SK-N-SH (cell line): ENCODE measurements around the gene OBSCN. TPM values are rescaled to one million over a fixed set of nuclear protein-coding genes. Genes with fewer than 3 reads are reported as not detected.

ENCODE experiments used
- CTCF ChIA-PET: fragments of 300-600, 350-600 bp; formaldehyde crosslinking; extraction: SDS; loops from one replicate; lab custom pipeline; 2021; lab: Yijun Ruan, JAX
- POLR2A ChIA-PET: fragments of 350-600 bp; sonication (Branson Sonifier 250); formaldehyde crosslinking; extraction: SDS; loops from one replicate; lab custom pipeline; 2020; ENCODE audit warnings: antibody characterized with exemption, inconsistent platforms; lab: Yijun Ruan, JAX
- DNase-seq: peaks from one replicate; pipeline ENCODE4 v3.0.0; 2012
- H2AFZ ChIP-seq: fragments of 200-600 bp; sonication (generic); 2 replicates; pipeline ENCODE4 v1.8.1; 2016; ENCODE audit warnings: antibody characterized with exemption, mild to moderate bottlenecking, low read depth
- H3F3A ChIP-seq: fragments of 200-600 bp; sonication (generic); replicated peaks from 2 replicates; pipeline ENCODE3; 2016; ENCODE audit warnings: antibody characterized with exemption, mild to moderate bottlenecking; ENCODE audit not compliant: insufficient read depth
- H3K27ac ChIP-seq, 2 experiments: fragments of 200-500 bp in 1 of 2; fragments of 200-600 bp in 1 of 2; sonication (Bioruptor generic) in 1 of 2; sonication (generic), shearing (Covaris generic) in 1 of 2; 2 replicates each; pipeline versions ENCODE4 v1.5.1 to v1.6.1; 2014 to 2016; ENCODE audit warnings: low read depth in 2 of 2, inconsistent platforms in 1 of 2, low read length in 1 of 2, mild to moderate bottlenecking in 1 of 2, mixed read lengths in 1 of 2
- H3K27me3 ChIP-seq: fragments of 200-600 bp; sonication (generic), shearing (Covaris generic); 2 replicates; pipeline ENCODE4 v1.6.1; 2016; ENCODE audit warnings: mixed run types; ENCODE audit not compliant: insufficient read depth
- H3K36me3 ChIP-seq, 2 experiments: fragments of 200-500 bp in 1 of 2; fragments of 200-600 bp in 1 of 2; sonication (Bioruptor generic) in 1 of 2; sonication (generic) in 1 of 2; replicated peaks in 1 of 2; 2 replicates each; pipeline versions ENCODE3 to v1.5.1; 2014 to 2016; ENCODE audit warnings: low read length in 1 of 2, mild to moderate bottlenecking in 1 of 2; ENCODE audit not compliant: insufficient read depth in 2 of 2, control insufficient read depth in 1 of 2
- H3K4me1 ChIP-seq, 2 experiments: fragments of 200-500 bp in 1 of 2; fragments of 200-600 bp in 1 of 2; sonication (Bioruptor generic) in 1 of 2; sonication (generic), shearing (Covaris generic) in 1 of 2; 2 replicates each; pipeline versions ENCODE4 v1.5.1 to v1.6.1; 2014 to 2016; ENCODE audit warnings: low read depth in 1 of 2, low read length in 1 of 2, mixed run types in 1 of 2; ENCODE audit not compliant: insufficient read depth in 2 of 2, control insufficient read depth in 1 of 2
- H3K4me2 ChIP-seq: fragments of 200-600 bp; sonication (generic), shearing (Covaris generic); 2 replicates; pipeline ENCODE4 v1.6.1; 2017; ENCODE audit warnings: mixed run types
- H3K4me3 ChIP-seq, 2 experiments: fragments of 200-500 bp in 1 of 2; fragments of 200-600 bp in 1 of 2; sonication (Bioruptor generic) in 1 of 2; sonication (generic), shearing (Covaris generic) in 1 of 2; 2 replicates each; pipeline versions ENCODE4 v1.5.1 to v1.8.1; 2014 to 2016; ENCODE audit warnings: low read depth in 2 of 2, inconsistent platforms in 1 of 2, low read length in 1 of 2, mild to moderate bottlenecking in 1 of 2, mixed read lengths in 1 of 2, moderate library complexity in 1 of 2
- H3K79me2 ChIP-seq: fragments of 200-600 bp; sonication (generic); 2 replicates; pipeline ENCODE4 v1.8.1; 2017; ENCODE audit warnings: mild to moderate bottlenecking; ENCODE audit not compliant: insufficient read depth
- H3K9ac ChIP-seq: fragments of 200-600 bp; sonication (generic); 2 replicates; pipeline ENCODE4 v1.6.1; 2017; ENCODE audit warnings: mixed run types
- H3K9me2 ChIP-seq: fragments of 200-600 bp; sonication (generic); 2 replicates; pipeline ENCODE4 v1.6.1; 2017; ENCODE audit warnings: mixed run types
- H3K9me3 ChIP-seq: fragments of 200-600 bp; sonication (generic); 2 replicates; pipeline ENCODE4 v1.6.1; 2017; ENCODE audit warnings: mixed run types, mild to moderate bottlenecking, moderate library complexity
- H4K20me1 ChIP-seq: fragments of 200-600 bp; sonication (generic); 2 replicates; pipeline ENCODE4 v1.6.1; 2017; ENCODE audit warnings: mild to moderate bottlenecking, mixed run types; ENCODE audit not compliant: insufficient read depth
- CHD2 ChIP-seq: fragments of 150-350 bp; IDR thresholded peaks from 2 replicates; pipeline ENCODE4 v1.6.1; 2018; ENCODE audit warnings: low read length; ENCODE audit not compliant: partially characterized antibody
- ELF1 ChIP-seq: IDR thresholded peaks from 2 replicates; pipeline ENCODE4 v1.4.0; 2012
- FOSL2 ChIP-seq: IDR thresholded peaks from 2 replicates; pipeline ENCODE4 v1.4.0; 2012; ENCODE audit warnings: low read depth, mild to moderate bottlenecking, moderate library complexity, borderline replicate concordance
- FOXJ3 ChIP-seq: sonication (generic); formaldehyde crosslinking; IDR thresholded peaks from 2 replicates; pipeline ENCODE4 v1.5.1; 2020; ENCODE audit warnings: mild to moderate bottlenecking, missing genetic modification reagents
- GABPA ChIP-seq: IDR thresholded peaks from 2 replicates; pipeline ENCODE4 v1.4.0; 2012; ENCODE audit warnings: low read depth, mild to moderate bottlenecking
- GATA2 ChIP-seq: sonication (generic); formaldehyde crosslinking; IDR thresholded peaks from 2 replicates; pipeline ENCODE4 v1.5.0; 2020; ENCODE audit warnings: mild to moderate bottlenecking, missing genetic modification reagents
- NFIC ChIP-seq: IDR thresholded peaks from 2 replicates; pipeline ENCODE4 v1.4.0; 2012; ENCODE audit warnings: borderline replicate concordance
- PBX3 ChIP-seq: IDR thresholded peaks from 2 replicates; pipeline ENCODE4; 2012
- POLR2AphosphoS5 ChIP-seq: IDR thresholded peaks from 2 replicates; pipeline ENCODE4 v1.6.1; 2012; ENCODE audit warnings: low read depth, low read length
- RAD21 ChIP-seq: IDR thresholded peaks from 2 replicates; pipeline ENCODE4 v1.6.1; 2012; ENCODE audit warnings: mild to moderate bottlenecking, low read length
- RXRA ChIP-seq: IDR thresholded peaks from 2 replicates; pipeline ENCODE4 v1.4.0; 2012; ENCODE audit warnings: low read depth, mild to moderate bottlenecking, borderline replicate concordance
- SIN3A ChIP-seq: IDR thresholded peaks from 2 replicates; pipeline ENCODE4 v1.6.1; 2012; ENCODE audit warnings: low read depth, mild to moderate bottlenecking, low read length, moderate library complexity, borderline replicate concordance
- SMC3 ChIP-seq: IDR thresholded peaks from 2 replicates; pipeline ENCODE4 v1.6.1; 2012; ENCODE audit warnings: low read depth, low read length, improper control_type of control experiment
- TAF1 ChIP-seq: IDR thresholded peaks from 2 replicates; pipeline ENCODE4 v1.6.1; 2012; ENCODE audit warnings: low read depth, mild to moderate bottlenecking, low read length, moderate library complexity, borderline replicate concordance
- TCF12 ChIP-seq: IDR thresholded peaks from 2 replicates; pipeline ENCODE4 v1.4.0; 2012
- TEAD4 ChIP-seq: IDR thresholded peaks from 2 replicates; pipeline ENCODE4 v1.4.0; 2012; ENCODE audit warnings: mild to moderate bottlenecking, borderline replicate concordance; ENCODE audit not compliant: insufficient read depth
- WGBS: methylation state at CpG from one replicate; pipeline ENCODE4 v1.1.6; 2017; ENCODE audit warnings: low lambda C conversion rate; 5-methylcytosine and 5-hydroxymethylcytosine counted together
- polyA plus RNA-seq, 3 experiments: library from polyadenylated mRNA; depleted of rRNA; stranded (reverse); fragments of >200 nt; gene quantifications; 2 replicates each; pipeline ENCODE4 v1.2.3, GENCODE V29; 2012
- TF ChIP-seq, protein P1 (sequence below): IDR thresholded peaks from 2 replicates; pipeline ENCODE4 v1.4.0; 2012; ENCODE audit warnings: low read depth, borderline replicate concordance
- TF ChIP-seq, protein P2 (sequence below): IDR thresholded peaks from 2 replicates; pipeline ENCODE4 v1.6.1; 2012; ENCODE audit warnings: mild to moderate bottlenecking, low read depth, low read length, moderate library complexity
- TF ChIP-seq, protein P3 (sequence below): IDR thresholded peaks from 2 replicates; pipeline ENCODE4 v1.4.0; 2012; ENCODE audit warnings: low read depth, borderline replicate concordance

OBSCN gene
- polyA plus RNA-seq, 1 of the 3 experiments (the other 2 are of a cell fraction), result 4.0 TPM

DNA sequence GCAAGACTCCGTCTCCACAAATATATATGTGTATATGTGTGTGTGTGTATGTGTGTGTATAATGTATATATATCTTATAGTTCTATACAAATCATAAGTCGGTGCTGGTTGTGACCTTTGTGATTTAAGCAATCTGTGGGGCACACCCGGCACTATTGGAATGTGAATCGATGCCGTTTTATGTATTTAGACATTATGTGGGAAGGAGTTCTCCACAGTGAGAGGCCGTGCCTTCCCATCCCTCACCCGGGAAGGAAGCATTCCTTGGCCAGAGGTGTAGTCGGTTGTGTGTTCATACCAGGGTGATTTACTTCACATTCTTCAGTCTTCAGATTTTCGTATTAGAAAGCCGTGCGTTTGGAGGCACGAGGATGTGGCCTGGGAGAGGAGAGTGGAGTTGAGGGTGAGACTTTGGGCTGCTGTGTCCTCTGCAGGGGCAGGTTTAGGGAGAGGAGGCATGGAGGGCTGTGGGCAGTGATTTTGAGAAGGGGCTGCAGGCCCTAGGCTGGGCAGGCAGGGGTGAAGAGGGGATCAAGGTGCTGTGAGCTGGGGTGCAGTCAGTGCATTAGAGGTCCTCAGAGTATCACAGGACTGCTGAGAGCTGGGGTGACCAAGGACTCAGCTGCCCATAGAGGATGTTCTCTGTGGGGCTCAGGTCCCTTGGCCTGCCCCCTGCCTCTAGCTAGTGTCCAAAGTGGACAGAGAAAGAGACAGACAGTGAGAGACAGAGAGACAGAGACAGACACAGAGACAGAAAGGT is 141.0 kb downstream of the OBSCN start:
- Histone ChIP-seq H3K79me2 (no peaks in the 10 kb centered on the region), H4K20me1 (no peaks in the 10 kb centered on the region), H3K27me3 (no peaks in the 10 kb centered on the region), H3F3A (no peaks in the 10 kb centered on the region), H3K36me3 (no peaks in the 10 kb centered on the region), H3K9me3 (no peaks in the 10 kb centered on the region), H3K9me2 (no peaks in the 10 kb centered on the region), H3K27ac (no peak overlapping the region), H2AFZ (no peak overlapping the region), H3K4me3 (no peak overlapping the region), H3K4me2 (no peak overlapping the region), H3K4me1 (no peaks in the 10 kb centered on the region), H3K9ac (no peak overlapping the region)
- no peak for TF ChIP-seq FOXJ3 (CRISPR knock-in tag)
- no peak for TF ChIP-seq GATA2 (CRISPR knock-in tag)
- no peak for TF ChIP-seq RAD21
- TF ChIP-seq, protein P1, sequence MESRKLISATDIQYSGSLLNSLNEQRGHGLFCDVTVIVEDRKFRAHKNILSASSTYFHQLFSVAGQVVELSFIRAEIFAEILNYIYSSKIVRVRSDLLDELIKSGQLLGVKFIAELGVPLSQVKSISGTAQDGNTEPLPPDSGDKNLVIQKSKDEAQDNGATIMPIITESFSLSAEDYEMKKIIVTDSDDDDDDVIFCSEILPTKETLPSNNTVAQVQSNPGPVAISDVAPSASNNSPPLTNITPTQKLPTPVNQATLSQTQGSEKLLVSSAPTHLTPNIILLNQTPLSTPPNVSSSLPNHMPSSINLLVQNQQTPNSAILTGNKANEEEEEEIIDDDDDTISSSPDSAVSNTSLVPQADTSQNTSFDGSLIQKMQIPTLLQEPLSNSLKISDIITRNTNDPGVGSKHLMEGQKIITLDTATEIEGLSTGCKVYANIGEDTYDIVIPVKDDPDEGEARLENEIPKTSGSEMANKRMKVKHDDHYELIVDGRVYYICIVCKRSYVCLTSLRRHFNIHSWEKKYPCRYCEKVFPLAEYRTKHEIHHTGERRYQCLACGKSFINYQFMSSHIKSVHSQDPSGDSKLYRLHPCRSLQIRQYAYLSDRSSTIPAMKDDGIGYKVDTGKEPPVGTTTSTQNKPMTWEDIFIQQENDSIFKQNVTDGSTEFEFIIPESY, result no peak
- no peak for TF ChIP-seq FOSL2
- TF ChIP-seq, protein P2, sequence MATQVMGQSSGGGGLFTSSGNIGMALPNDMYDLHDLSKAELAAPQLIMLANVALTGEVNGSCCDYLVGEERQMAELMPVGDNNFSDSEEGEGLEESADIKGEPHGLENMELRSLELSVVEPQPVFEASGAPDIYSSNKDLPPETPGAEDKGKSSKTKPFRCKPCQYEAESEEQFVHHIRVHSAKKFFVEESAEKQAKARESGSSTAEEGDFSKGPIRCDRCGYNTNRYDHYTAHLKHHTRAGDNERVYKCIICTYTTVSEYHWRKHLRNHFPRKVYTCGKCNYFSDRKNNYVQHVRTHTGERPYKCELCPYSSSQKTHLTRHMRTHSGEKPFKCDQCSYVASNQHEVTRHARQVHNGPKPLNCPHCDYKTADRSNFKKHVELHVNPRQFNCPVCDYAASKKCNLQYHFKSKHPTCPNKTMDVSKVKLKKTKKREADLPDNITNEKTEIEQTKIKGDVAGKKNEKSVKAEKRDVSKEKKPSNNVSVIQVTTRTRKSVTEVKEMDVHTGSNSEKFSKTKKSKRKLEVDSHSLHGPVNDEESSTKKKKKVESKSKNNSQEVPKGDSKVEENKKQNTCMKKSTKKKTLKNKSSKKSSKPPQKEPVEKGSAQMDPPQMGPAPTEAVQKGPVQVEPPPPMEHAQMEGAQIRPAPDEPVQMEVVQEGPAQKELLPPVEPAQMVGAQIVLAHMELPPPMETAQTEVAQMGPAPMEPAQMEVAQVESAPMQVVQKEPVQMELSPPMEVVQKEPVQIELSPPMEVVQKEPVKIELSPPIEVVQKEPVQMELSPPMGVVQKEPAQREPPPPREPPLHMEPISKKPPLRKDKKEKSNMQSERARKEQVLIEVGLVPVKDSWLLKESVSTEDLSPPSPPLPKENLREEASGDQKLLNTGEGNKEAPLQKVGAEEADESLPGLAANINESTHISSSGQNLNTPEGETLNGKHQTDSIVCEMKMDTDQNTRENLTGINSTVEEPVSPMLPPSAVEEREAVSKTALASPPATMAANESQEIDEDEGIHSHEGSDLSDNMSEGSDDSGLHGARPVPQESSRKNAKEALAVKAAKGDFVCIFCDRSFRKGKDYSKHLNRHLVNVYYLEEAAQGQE, result no peak
- CTCF ChIA-PET, result no interaction called here
- POLR2A ChIA-PET, result no interaction called here
- 55% methylated on average over 11 of the region's 12 CpGs for WGBS
- DNase-seq, result no peak

GRCh38 chr1:228349701-228350171 is 141.9 kb downstream of the OBSCN start:
- Histone ChIP-seq H3K27me3 (no peaks in the 10 kb centered on the region), H3F3A (no peaks in the 10 kb centered on the region), H3K27ac (no peak overlapping the region), H4K20me1 (no peaks in the 10 kb centered on the region), H3K9me3 (no peaks in the 10 kb centered on the region), H2AFZ (no peak overlapping the region), H3K4me2 (no peak overlapping the region), H3K36me3 (no peaks in the 10 kb centered on the region), H3K9me2 (no peaks in the 10 kb centered on the region), H3K4me3 (no peak overlapping the region), H3K4me1 (no peaks in the 10 kb centered on the region), H3K79me2 (no peaks in the 10 kb centered on the region), H3K9ac (no peak overlapping the region)
- DNase-seq, result no peak
- POLR2A ChIA-PET, result no interaction called here
- CTCF ChIA-PET, result no interaction called here
- WGBS, result 73% methylated on average over 6 of the region's 15 CpGs
- TF ChIP-seq TEAD4 (no peak), RXRA (no peak), PBX3 (no peak), FOSL2 (no peak), POLR2AphosphoS5 (no peak), TAF1 (no peak), SMC3 (no peak), SIN3A (no peak), TCF12 (no peak), CHD2 (no peak), NFIC (no peak), ELF1 (no peak), GABPA (no peak)
- TF ChIP-seq, protein P3, sequence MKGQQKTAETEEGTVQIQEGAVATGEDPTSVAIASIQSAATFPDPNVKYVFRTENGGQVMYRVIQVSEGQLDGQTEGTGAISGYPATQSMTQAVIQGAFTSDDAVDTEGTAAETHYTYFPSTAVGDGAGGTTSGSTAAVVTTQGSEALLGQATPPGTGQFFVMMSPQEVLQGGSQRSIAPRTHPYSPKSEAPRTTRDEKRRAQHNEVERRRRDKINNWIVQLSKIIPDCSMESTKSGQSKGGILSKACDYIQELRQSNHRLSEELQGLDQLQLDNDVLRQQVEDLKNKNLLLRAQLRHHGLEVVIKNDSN, result no peak
